GM19455 (cell line): ENCODE data around the gene ELMOD3.

Experiments used
- ATAC-seq: cut with Tn5 transposase; IDR thresholded peaks from one replicate; pipeline ENCODE4 v1.9.1; 2021; ENCODE audit not compliant: unreplicated experiment

The ELMOD3 gene

DNA sequence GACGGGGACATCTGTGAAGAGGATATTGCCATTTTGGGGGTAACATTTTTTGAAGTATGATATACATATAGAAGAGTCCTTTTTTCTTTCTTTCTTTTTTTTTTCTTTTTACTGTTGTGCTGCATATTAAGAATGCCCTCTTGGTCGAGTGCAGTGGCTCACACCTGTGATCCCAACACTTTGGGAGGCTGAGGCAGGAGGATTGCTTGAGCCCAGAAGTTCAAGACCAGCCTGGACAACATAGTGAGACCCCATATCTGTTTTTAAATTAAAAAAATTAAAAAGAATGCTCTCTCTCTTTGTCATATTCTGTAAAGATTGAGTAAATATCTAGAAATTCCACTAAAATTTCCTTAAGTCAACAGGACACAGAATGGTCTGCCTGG is 67.5 kb downstream of the ELMOD3 start:
- no peak for ATAC-seq

DNA sequence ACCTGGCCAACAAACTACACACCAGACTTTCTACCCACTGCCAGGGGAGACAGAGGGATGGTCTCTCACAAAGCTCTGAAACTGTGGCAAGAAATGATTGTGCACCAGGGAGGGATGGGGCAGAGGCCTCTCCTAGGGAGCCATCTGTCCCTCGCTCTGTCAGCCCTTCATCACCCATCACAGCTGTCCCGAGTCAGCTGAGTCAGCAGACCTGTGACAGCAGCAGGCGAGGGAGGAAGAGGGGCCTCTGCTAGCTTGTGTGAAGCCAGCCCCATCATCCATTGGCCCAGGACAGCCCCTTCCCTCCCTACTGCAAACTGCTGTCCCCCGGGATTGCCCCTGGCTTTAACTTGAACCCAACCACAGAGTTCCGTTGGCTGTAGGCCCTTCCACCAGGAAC is 69.0 kb downstream of the ELMOD3 start:
- ATAC-seq: no peak

DNA sequence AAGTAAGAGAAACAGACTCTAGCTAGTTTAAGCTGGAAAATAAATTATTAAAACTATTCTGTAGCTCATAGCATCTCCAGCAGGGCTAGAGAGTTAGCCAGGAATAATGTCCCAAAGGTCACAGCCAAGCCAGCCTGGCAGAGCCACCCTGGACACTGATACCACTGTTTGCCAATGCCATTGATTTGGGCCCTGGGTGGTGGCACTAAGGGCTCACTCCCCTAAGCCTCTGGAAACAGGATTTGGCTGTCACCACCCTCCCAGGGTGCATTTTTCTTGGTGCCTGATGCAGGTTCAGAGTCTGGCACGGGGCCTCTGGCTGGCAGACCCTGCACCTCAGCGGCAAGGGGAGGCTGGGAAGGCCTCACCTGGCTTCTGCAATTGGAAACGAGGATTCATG is 71.0 kb downstream of the ELMOD3 start:
- no peak for ATAC-seq

DNA sequence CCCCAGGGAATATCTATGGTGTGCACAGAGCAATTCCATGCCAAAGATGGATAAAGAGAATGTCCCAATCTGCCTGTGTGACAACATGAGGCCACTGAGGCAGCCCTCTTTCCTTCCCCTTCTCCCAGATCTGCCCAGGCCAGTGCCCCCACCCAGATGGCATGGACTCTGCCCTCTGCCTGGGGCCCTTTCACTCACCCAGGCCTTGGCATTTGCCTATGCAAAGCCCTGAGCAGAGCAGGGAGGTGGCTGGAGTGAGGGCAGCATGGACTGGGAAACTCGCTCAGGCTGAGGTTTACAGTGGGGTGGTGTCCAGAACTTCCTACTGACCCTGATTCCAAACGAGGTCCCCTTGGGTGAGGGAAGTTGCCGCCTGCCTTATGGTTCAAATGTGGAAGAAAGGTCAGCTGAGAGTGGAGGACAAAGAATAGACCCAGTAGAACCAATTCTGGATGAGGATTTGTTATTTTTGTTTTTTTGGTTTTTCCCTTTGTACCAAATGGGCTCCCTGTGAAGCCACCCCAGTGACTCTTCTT is 72.8 kb downstream of the ELMOD3 start:
- ATAC-seq: no peak

DNA sequence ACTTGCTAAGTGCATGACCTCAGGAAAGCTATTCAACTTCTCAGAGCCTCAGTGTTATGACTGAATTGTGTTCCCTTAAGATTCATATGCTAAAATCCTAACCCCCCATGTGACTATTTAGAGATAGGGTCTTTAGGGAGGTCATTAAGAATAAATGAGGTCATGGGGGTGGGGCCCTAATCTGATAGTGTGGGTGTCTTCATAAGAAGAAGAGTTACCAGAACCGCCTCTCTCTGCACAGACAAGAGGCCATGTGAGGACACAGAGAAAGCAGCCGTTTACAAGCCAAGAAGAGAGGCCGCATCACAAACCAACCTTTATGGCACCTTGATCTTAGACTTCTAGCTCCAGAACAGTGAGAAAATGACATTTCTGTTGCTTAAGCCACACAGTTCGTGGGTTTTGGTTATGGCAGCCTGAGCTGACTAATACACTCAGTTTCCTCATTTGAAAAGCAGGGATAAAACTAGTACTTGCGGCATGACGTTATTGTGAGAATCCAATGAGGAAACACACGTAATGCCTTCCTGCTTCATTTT is 73.8 kb downstream of the ELMOD3 start:
- no peak for ATAC-seq

- ATAC-seq: no peak
These were observed 74.8 kb downstream of the ELMOD3 start for GRCh38 chr2:85429213-85429923.

DNA sequence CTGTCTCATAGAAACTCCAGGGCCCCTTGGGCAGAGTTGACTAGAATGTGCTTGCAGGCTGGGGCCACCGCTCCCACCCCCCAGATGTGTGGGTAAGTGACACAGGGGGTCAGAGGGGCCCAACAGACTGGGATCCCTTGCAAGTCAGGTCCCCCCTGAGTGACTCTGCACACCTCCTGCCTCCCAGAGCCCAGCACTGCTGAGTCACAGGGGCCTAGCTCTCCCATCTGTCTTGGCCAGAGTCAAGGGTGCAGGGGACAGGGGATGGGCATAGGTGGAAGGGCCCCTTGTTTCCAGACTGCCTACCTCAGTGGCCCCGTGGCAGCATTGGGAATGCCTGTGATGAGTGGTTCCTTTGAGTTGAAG is 75.3 kb downstream of the ELMOD3 start:
- no peak for ATAC-seq

- no peak for ATAC-seq
These were observed 76.4 kb downstream of the ELMOD3 start for GRCh38 chr2:85430752-85431569.

- ATAC-seq: no peak
These were observed 77.1 kb downstream of the ELMOD3 start for GRCh38 chr2:85431570-85432205.

- no peak for ATAC-seq
These were observed 79.0 kb downstream of the ELMOD3 start for GRCh38 chr2:85433511-85434089.

GRCh38 chr2:85434696-85435095 is 80.1 kb downstream of the ELMOD3 start:
- no peak for ATAC-seq

- no peak for ATAC-seq
These were observed 80.8 kb downstream of the ELMOD3 start for GRCh38 chr2:85435220-85435958.

DNA sequence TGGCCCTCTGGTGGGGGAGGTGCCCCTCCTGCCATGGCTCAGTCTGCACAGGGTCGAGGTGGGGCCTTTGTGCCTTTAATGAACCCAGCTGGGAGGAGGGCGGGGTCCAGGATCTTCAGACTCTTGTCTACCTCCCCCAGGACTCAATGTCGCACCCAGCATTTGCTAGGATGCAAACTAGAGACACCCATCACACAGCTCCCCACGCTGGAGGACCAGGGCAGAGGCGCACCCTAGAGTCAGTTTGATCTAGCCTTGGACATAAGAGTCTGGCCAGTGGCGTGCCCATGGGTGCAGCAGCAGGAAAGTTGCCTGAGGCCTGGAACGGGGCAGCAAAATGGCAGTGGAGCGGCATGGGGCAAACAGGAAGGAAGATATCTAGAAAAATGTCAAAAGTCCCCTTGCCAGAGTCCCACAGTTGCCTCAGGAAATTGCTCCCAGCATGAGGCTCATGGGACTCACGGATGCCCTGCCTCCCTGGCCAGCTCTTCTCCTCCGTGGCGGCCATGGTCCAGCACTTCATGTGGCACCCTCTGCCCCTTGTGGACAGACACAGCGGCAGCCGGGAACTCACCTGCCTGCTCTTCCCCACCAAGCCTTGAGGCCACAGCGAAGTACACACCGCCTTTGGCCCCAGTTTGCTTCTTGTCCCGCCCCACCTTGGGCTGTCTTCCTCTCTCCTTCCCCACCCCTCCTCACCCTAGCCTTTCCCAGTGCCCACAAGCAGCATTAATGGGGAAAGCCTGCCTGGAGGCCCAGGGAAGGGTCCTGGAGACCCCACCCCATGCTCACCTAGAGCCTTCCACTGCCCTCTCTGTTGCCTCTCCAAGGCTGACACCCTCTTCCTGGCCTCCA is 81.6 kb downstream of the ELMOD3 start:
- no peak for ATAC-seq

DNA sequence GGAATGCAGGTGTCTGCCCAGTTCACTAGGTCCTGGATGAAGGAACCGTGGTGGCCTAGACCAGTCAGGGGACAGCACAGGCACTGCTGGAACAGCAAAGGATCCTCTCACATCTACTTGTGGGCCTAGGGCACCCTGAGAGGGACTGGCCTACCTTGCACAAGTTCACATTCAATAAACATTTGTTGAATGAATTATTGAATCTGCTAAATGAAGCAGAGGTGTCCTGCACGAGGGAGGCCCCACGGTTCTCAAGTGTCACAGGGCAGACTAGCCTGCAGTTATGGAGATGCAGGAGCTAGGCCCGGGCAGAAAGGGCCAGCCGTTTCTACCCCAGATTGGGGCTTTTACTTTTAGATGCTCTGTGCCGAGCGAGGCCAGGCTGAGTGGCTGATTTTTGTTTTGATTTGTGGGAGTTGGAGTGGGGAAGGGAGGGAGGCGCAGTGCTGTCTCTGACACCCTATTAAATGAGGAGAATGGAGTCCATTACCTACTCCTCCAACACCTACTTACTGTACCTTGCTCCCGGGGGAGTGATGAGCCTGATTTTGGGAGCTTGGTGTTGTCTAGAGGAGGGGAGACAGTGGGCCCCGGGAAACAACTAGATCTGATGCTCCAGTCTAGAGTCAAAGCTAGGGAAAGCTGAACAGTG is 82.4 kb downstream of the ELMOD3 start:
- no peak for ATAC-seq

GRCh38 chr2:85437488-85438200 is 83.1 kb downstream of the ELMOD3 start:
- ATAC-seq: peak; percentile 85

DNA sequence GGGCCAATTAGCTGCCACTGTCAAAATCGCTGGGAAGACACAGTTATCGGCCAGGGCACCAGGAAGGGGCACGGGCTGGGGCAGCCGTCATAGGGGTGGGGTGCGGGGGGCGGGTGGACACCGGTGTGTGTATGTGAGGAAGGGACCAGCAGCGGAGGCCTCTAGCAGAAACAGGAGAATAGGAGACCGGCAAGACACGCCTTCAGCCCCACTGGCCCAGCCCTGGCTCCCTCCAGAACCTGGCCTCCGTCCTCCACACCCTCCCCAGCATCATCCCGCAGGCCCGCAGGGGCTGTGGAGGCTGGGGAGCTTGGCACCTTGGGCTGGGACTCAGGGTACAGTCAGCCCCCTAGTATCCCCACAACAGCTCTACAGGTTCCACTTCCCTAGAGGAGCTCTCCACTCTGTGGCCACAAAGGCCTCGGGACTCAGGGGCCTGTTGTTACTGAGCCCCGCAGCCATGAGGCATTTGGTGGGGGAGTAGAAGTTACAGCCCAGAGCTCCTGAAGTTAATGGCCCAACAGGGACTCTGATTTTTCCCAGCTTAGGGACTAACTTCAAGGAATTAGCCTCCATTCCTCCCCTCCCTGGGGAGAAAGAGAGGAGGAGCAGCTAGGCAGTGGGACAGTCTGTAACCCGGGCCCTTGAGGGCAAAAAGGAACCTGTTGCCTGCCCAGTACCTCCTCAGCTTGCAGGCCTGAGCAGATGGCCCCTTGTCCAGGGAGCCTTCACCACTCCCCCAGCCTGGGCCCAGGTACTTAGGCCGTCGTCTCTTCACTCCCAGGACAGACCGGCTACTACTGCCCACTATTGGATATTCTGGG is 83.8 kb downstream of the ELMOD3 start:
- ATAC-seq: peak; percentile 3

- no peak for ATAC-seq
These were observed 84.5 kb downstream of the ELMOD3 start for GRCh38 chr2:85439025-85439472.
